Spleen (tissue), 11 donors: Measurements from ENCODE around the gene TSFM. TPM values are rescaled to one million over a fixed set of nuclear protein-coding genes. Genes with fewer than 3 reads are reported as not detected.

ENCODE experiments used
- DNase-seq: peaks from one replicate; pipeline ENCODE4 v3.0.0-alpha.2; 2020
- H3K27ac ChIP-seq, 8 donors: fragments of 200-600 bp; sonication (generic) in 7 of 8; 1 replicate in 4 of 8; 2 replicates in 4 of 8; pipeline versions ENCODE4 v1.5.0 to v1.8.0; 2016 to 2021; ENCODE audit warnings: inconsistent platforms in 4 of 8, mild to moderate bottlenecking in 4 of 8, moderate library complexity in 1 of 8
- H3K27me3 ChIP-seq, 7 donors: fragments of 200-600 bp; sonication (generic) in 6 of 7; replicated peaks in 1 of 7; 1 replicate in 4 of 7; 2 replicates in 3 of 7; pipeline versions ENCODE4 v1.5.0 to v1.8.0; 2016 to 2021; ENCODE audit warnings: inconsistent platforms in 3 of 7, mild to moderate bottlenecking in 1 of 7
- H3K36me3 ChIP-seq, 6 donors: fragments of 200-600 bp; sonication (generic) in 5 of 6; 1 replicate in 4 of 6; 2 replicates in 2 of 6; pipeline versions ENCODE4 v1.5.0 to v1.8.0; 2016 to 2021; ENCODE audit warnings: inconsistent platforms in 2 of 6
- H3K4me1 ChIP-seq, 6 donors: fragments of 200-600 bp; sonication (generic) in 5 of 6; 1 replicate in 3 of 6; 2 replicates in 3 of 6; pipeline versions ENCODE4 v1.5.0 to v1.8.0; 2016 to 2021; ENCODE audit warnings: inconsistent platforms in 3 of 6
- H3K4me3 ChIP-seq, 8 donors: fragments of 200-600 bp; sonication (generic) in 7 of 8; 1 replicate in 4 of 8; 2 replicates in 4 of 8; pipeline versions ENCODE4 v1.5.0 to v1.8.0; 2016 to 2021; ENCODE audit warnings: inconsistent platforms in 4 of 8, mild to moderate bottlenecking in 4 of 8, moderate library complexity in 2 of 8
- H3K9me3 ChIP-seq, 8 donors: fragments of 200-600 bp; sonication (generic) in 7 of 8; 1 replicate in 4 of 8; 2 replicates in 4 of 8; pipeline versions ENCODE4 v1.5.0 to v1.8.0; 2016 to 2021; ENCODE audit warnings: inconsistent platforms in 4 of 8
- POLR2A ChIP-seq, 3 donors: fragments of 450-650 bp; IDR thresholded peaks; one replicate each; pipeline ENCODE4 v1.5.1; 2017; ENCODE audit warnings: antibody characterized with exemption in 3 of 3, mild to moderate bottlenecking in 1 of 3
- POLR2AphosphoS5 ChIP-seq, 3 donors: sonication (generic); formaldehyde crosslinking; IDR thresholded peaks; one replicate each; pipeline ENCODE4 v1.5.1; 2017; ENCODE audit warnings: antibody characterized with exemption in 3 of 3
- WGBS, 5 donors: extraction: QIAGEN DNeasy Blood & Tissue Kit in 3 of 5; methylation state at CpG; one replicate each; pipeline versions ENCODE4 v1.1.5 to v1.1.7; 2013 to 2018; 5-methylcytosine and 5-hydroxymethylcytosine counted together
- intact Hi-C: fragments of 100-400 bp; cut with DNase I; formaldehyde crosslinking; loops from one replicate; pipeline ENCODE4 v1.15.0; 2023; ENCODE audit warnings: low total_unique reads
- polyA plus RNA-seq, 3 donors: library from polyadenylated mRNA; stranded (reverse); fragments of 200-250 nt; gene quantifications; one replicate each; pipeline ENCODE4 v1.2.1, GENCODE V29; 2013
- total RNA-seq, 7 donors: library from RNA; depleted of rRNA in 3 of 7; stranded (reverse); fragments of >200 nt in 3 of 7; fragmentation: NEBNext Ultra II Directional in 4 of 7; extraction: Animal tissue kit (Norgen Biotek cat#: 25700) in 4 of 7; gene quantifications; one replicate each; pipeline versions ENCODE4 v1.1.0 to v1.2.1, GENCODE V29; 2016 to 2021
- TF ChIP-seq, protein P1 (sequence below), 11 experiments: fragments of 200-600 bp in 7 of 11; fragments of 450-650 bp in 4 of 11; sonication (generic) in 4 of 11; IDR thresholded peaks in 8 of 11; conservative IDR thresholded peaks in 3 of 11; 1 replicate in 7 of 11; 2 replicates in 4 of 11; pipeline versions ENCODE4 v1.4.0 to v1.8.0; 2016 to 2021; ENCODE audit warnings: antibody characterized with exemption in 11 of 11, inconsistent platforms in 4 of 11, mild to moderate bottlenecking in 1 of 11
- donor health status: healthy with polysubstance abuse.
- donor health status: DM: no; HTN: no; CAD: no; lungs with moderate emphysema.
- donor health status: DM: no; HTN: no; CAD: no.
- donor health status: Bipolar disorder and iron deficiency.
- donor health status: healthy.
- donor health status: DM: no; HTN: no; CAD: no.
- donor health status: DM: yes; HTN: yes; CAD: no.

Gene TSFM
- total and polyA plus RNA-seq, 10 donors = 13.2 to 38.2 (median 18.1) TPM

DNA sequence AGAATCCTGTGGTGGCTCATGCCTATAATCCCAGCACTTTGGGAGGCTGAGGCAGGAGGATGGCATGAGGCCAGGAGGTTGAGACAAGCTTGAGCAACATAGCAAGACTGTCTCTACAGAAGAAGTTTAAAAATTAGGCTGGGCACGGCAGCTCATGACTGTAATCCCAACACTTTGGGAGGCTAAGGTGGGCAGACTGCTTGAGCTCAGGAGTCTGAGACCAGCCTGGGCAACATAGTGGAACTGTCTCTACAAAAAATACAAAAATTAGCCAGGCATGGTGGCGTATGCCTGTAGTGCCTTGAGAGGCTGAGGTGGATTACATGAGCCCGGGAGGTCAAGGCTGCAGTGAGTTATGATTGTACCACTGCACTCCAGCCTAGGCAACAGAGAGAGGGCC is 14.7 kb upstream of the TSFM start:
- intact Hi-C loops = no loop called here
- Histone ChIP-seq H3K27ac (no peak overlapping the region), H3K36me3 (peaks cover 0 to 28% (median 1%) of the 10 kb centered on the region in 6 donors), H3K4me1 (peaks cover 28 to 56% (median 43%) of the 10 kb centered on the region in 6 donors), H3K9me3 (no peaks in the 10 kb centered on the region), H3K27me3 (peaks cover 7 to 45% (median 36%) of the 10 kb centered on the region in 7 donors), H3K4me3 (no peak overlapping the region)
- TF ChIP-seq POLR2AphosphoS5 (IDR thresholded peaks at IDR 0.05) (no peak), POLR2A (IDR thresholded peaks at IDR 0.05) (no peak)
- TF ChIP-seq, protein P1, sequence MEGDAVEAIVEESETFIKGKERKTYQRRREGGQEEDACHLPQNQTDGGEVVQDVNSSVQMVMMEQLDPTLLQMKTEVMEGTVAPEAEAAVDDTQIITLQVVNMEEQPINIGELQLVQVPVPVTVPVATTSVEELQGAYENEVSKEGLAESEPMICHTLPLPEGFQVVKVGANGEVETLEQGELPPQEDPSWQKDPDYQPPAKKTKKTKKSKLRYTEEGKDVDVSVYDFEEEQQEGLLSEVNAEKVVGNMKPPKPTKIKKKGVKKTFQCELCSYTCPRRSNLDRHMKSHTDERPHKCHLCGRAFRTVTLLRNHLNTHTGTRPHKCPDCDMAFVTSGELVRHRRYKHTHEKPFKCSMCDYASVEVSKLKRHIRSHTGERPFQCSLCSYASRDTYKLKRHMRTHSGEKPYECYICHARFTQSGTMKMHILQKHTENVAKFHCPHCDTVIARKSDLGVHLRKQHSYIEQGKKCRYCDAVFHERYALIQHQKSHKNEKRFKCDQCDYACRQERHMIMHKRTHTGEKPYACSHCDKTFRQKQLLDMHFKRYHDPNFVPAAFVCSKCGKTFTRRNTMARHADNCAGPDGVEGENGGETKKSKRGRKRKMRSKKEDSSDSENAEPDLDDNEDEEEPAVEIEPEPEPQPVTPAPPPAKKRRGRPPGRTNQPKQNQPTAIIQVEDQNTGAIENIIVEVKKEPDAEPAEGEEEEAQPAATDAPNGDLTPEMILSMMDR (IDR thresholded peaks at IDR 0.05 in 8 of 11, conservative IDR thresholded peaks at IDR 0.05 in 3 of 11) = no peak
- 85 to 96% (median 91%) methylated on average over 3 of the region's 3 CpGs for WGBS, 5 donors
- DNase-seq = no peak

GRCh38 chr12:57769594-57769993 is 13.0 kb upstream of the TSFM start:
- H3K4me3 ChIP-seq = no peak overlapping the region
- 94 to 97% (median 96%) methylated on average over 11 of the region's 11 CpGs for WGBS, 5 donors
- peaks cover 26 to 61% (median 47%) of the 10 kb centered on the region in 6 donors for H3K4me1 ChIP-seq
- H3K27ac ChIP-seq = no peak overlapping the region
- TF ChIP-seq POLR2A (IDR thresholded peaks at IDR 0.05) (no peak), POLR2AphosphoS5 (IDR thresholded peaks at IDR 0.05) (no peak)
- TF ChIP-seq, protein P1 (IDR thresholded peaks at IDR 0.05 in 8 of 11, conservative IDR thresholded peaks at IDR 0.05 in 3 of 11) = no peak
- H3K9me3 ChIP-seq = no peaks in the 10 kb centered on the region
- intact Hi-C loops = no loop called here
- peaks cover 7 to 30% (median 28%) of the 10 kb centered on the region in 7 donors for H3K27me3 ChIP-seq
- DNase-seq = no peak
- H3K36me3 ChIP-seq = peaks cover 0 to 28% (median 1%) of the 10 kb centered on the region in 6 donors

- Histone ChIP-seq H3K27ac (peak overlapping the region in 1 of 8 donors; percentile 91), H3K27me3 (peaks cover 2 to 19% (median 16%) of the 10 kb centered on the region in 7 donors), H3K4me3 (no peak overlapping the region), H3K36me3 (peaks cover 0 to 28% (median 1%) of the 10 kb centered on the region in 6 donors), H3K9me3 (no peaks in the 10 kb centered on the region), H3K4me1 (peaks cover 16 to 54% (median 37%) of the 10 kb centered on the region in 6 donors)
- WGBS, 5 donors = 81 to 95% (median 93%) methylated on average over 4 of the region's 4 CpGs
- no peak for TF ChIP-seq POLR2A (IDR thresholded peaks at IDR 0.05)
- TF ChIP-seq, protein P1 (IDR thresholded peaks at IDR 0.05 in 8 of 11, conservative IDR thresholded peaks at IDR 0.05 in 3 of 11) = no peak
- no peak for TF ChIP-seq POLR2AphosphoS5 (IDR thresholded peaks at IDR 0.05)
- DNase-seq = no peak
- intact Hi-C loops = no loop called here
These were observed 11.9 kb upstream of the TSFM start for GRCh38 chr12:57770734-57771133.

DNA sequence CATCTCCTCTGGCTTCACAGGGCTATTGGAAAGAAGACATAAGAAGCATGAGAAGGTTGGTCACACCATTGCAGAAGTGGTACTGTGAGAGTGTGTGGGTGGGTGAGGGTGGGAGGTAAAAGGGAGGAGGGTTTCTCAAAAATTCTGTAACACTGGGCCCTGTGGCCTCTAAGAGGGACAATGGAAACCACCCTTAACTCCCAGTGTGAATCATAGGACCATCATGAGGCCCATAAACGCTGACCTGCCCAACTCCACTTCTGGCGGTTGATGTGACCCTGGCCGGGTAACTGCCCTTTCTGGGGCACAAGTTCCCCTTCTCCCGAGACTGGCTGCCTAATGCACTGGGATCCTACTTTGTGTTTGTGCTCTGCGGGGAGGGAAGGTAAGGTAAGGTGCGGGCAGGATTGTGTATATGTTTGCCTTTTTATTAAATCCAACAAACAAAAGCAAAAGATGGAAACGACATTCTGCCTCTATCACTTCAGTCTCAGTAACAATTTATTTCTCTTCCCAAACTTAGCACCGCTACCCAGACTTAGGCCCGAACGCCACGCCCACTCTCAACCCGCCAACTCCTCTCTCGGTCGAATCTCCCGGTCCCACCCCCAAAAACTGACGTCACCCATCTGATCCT is 11.2 kb upstream of the TSFM start:
- peak; percentile 92 for DNase-seq
- peaks cover 0 to 12% (median 10%) of the 10 kb centered on the region in 7 donors for H3K27me3 ChIP-seq
- 2 to 4% (median 3%) methylated on average over 16 of the region's 16 CpGs for WGBS, 5 donors
- TF ChIP-seq, protein P1 (IDR thresholded peaks at IDR 0.05 in 8 of 11, conservative IDR thresholded peaks at IDR 0.05 in 3 of 11) = no peak
- no peak for TF ChIP-seq POLR2AphosphoS5 (IDR thresholded peaks at IDR 0.05)
- TF ChIP-seq POLR2A (IDR thresholded peaks at IDR 0.05) = no peak
- intact Hi-C loops = no loop called here
- peak overlapping the region; percentile 70 to 93 (median 90) for H3K27ac ChIP-seq
- peaks cover 0 to 28% (median 1%) of the 10 kb centered on the region in 6 donors for H3K36me3 ChIP-seq
- H3K4me1 ChIP-seq = peaks cover 10 to 47% (median 30%) of the 10 kb centered on the region in 6 donors
- H3K9me3 ChIP-seq = no peaks in the 10 kb centered on the region
- H3K4me3 ChIP-seq = peak overlapping the region; percentile 66 to 94 (median 82)
